Fibroblast of skin of left quadriceps (primary cell): ENCODE measurements around the gene TXK.

ENCODE experiments used
- DNase-seq, 2 experiments: peaks; one replicate each; pipeline ENCODE4 v3.0.0-alpha.2; 2013; ENCODE audit warnings: low read depth in 2 of 2

Gene TXK

GRCh38 chr4:48137846-48138245, 3.8 kb upstream of the TXK start:
- no peak for DNase-seq

- peak in 1 of 2 experiments; percentile 14 for DNase-seq
Measured at GRCh38 chr4:48133669-48134068, 381 bp downstream of the TXK start.

- no peak for DNase-seq
Measured at GRCh38 chr4:48131736-48132135, 2.3 kb downstream of the TXK start.

GRCh38 chr4:48130100-48130499, 4.0 kb downstream of the TXK start:
- no peak for DNase-seq

- DNase-seq, result no peak
Measured at GRCh38 chr4:48129307-48130014, 4.6 kb downstream of the TXK start.

- DNase-seq, result peak; percentile 89 to 91
Measured at GRCh38 chr4:48127682-48128404, 6.2 kb downstream of the TXK start.

- DNase-seq, result no peak
Measured at GRCh38 chr4:48127231-48127630, 6.8 kb downstream of the TXK start.

- no peak for DNase-seq
Measured at GRCh38 chr4:48126621-48127020, 7.4 kb downstream of the TXK start.

GRCh38 chr4:48124870-48125269, 9.2 kb downstream of the TXK start:
- DNase-seq, result no peak

GRCh38 chr4:48122756-48123155, 11.3 kb downstream of the TXK start:
- DNase-seq, result no peak

- DNase-seq, result no peak
Measured at GRCh38 chr4:48121180-48121579, 12.9 kb downstream of the TXK start.

GRCh38 chr4:48120132-48120531, 13.9 kb downstream of the TXK start:
- no peak for DNase-seq

GRCh38 chr4:48119646-48120045, 14.4 kb downstream of the TXK start:
- DNase-seq, result no peak

- DNase-seq, result no peak
Measured at GRCh38 chr4:48118081-48118480, 16.0 kb downstream of the TXK start.

- DNase-seq, result no peak
Measured at GRCh38 chr4:48116582-48116981, 17.5 kb downstream of the TXK start.

GRCh38 chr4:48114412-48114811, 19.6 kb downstream of the TXK start:
- no peak for DNase-seq

- no peak for DNase-seq
Measured at GRCh38 chr4:48112017-48112667, 21.9 kb downstream of the TXK start.

GRCh38 chr4:48110452-48110978, 23.5 kb downstream of the TXK start:
- DNase-seq, result no peak

- no peak for DNase-seq
Measured at GRCh38 chr4:48109413-48110263, 24.4 kb downstream of the TXK start.

GRCh38 chr4:48108309-48109073, 25.6 kb downstream of the TXK start:
- no peak for DNase-seq

- no peak for DNase-seq
Measured at GRCh38 chr4:48105230-48105629, 28.8 kb downstream of the TXK start.
